Stimulated activated CD4-positive, alpha-beta T cell treated with anti-CD3 and anti-CD28 coated beads, TNF-alpha, amount 100 ng/mL, for 48 hours (primary cell): ENCODE results near the gene SLC43A2.
A peak's percentile ranks its signal among the peaks of the same experiment; 100 is the strongest.
"Not testable (repeated sequence)": the region's sequence is repeated elsewhere in the genome, so short reads cannot be mapped to it uniquely, and the experiment has no call there.

Experiments used
- DNase-seq, 3 donors: peaks; one replicate each; pipeline ENCODE4 v3.0.0-alpha.2; 2020; ENCODE audit warnings: low read depth in 3 of 3

SLC43A2 gene

GRCh38 chr17:1627982-1628855, at the start of gene SLC43A2:
Gene SLC43A2, minus strand, starts transcription at chr17:1628834. Its CDS starts 960 bp downstream, at chr17:1627874.
- DNase-seq: peak; percentile 47 to 75 (median 52)

GRCh38 chr17:1676401-1676800, 47.8 kb upstream of the SLC43A2 start:
- no peak for DNase-seq

GRCh38 chr17:1673041-1673785, 44.6 kb upstream of the SLC43A2 start:
- DNase-seq: no peak

DNA sequence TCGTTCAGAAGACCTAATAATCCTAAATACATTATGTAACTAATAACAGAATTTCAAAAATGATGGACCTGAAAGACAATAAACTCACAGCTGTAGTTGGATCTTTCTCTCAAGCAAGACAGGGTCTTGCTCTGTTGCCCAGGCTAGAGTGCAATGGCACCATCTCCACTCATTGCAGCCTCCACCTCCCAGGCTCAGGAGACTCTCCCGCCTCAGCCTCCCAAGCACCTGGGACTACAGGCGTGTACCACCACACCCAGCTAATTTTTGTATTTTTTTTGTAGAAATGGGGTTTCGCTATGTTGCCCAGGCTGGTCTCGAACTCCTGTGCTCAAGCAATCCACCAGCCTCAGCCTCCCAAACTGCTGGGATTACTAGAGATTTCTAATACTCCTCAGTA, 35.3 kb upstream of the SLC43A2 start:
- not testable (repeated sequence) for DNase-seq

DNA sequence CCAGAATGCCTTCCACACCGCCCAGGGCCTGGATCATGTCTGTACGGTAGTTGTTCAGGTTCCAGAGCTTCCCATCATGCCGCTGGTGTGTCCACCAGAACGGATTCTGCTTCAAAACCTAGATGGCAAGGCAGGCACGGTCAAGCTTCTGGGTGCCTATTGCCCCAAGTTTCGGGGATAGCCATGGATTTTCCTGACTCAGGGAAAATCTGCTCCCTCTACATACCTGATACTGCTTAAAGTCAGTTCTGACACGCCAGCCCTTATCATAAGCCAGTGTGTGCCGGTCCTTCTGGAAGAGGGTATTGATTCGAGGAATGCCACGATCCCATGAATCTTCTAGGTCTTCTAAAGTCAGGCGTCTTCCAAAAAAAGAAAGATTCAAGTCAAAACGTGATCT, 32.4 kb upstream of the SLC43A2 start:
- no peak for DNase-seq

- DNase-seq: no peak
Measured at GRCh38 chr17:1658100-1658499, 29.5 kb upstream of the SLC43A2 start.

GRCh38 chr17:1653735-1654134, 25.1 kb upstream of the SLC43A2 start:
- DNase-seq: no peak

- not testable (repeated sequence) for DNase-seq
Measured at GRCh38 chr17:1652794-1653193, 24.2 kb upstream of the SLC43A2 start.

- no peak for DNase-seq
Measured at GRCh38 chr17:1651559-1651844, 22.9 kb upstream of the SLC43A2 start.

- no peak for DNase-seq
Measured at GRCh38 chr17:1650731-1651558, 22.3 kb upstream of the SLC43A2 start.

GRCh38 chr17:1649844-1650501, 21.3 kb upstream of the SLC43A2 start, which contains the start of gene RILP:
Gene RILP, minus strand, starts transcription at chr17:1649866. Its CDS starts 62 bp downstream, at chr17:1649804.
- DNase-seq: peak in 1 of 3 donors; percentile 26

- peak; percentile 89 to 93 (median 90) for DNase-seq
Measured at GRCh38 chr17:1648963-1649843, 20.6 kb upstream of the SLC43A2 start.

DNA sequence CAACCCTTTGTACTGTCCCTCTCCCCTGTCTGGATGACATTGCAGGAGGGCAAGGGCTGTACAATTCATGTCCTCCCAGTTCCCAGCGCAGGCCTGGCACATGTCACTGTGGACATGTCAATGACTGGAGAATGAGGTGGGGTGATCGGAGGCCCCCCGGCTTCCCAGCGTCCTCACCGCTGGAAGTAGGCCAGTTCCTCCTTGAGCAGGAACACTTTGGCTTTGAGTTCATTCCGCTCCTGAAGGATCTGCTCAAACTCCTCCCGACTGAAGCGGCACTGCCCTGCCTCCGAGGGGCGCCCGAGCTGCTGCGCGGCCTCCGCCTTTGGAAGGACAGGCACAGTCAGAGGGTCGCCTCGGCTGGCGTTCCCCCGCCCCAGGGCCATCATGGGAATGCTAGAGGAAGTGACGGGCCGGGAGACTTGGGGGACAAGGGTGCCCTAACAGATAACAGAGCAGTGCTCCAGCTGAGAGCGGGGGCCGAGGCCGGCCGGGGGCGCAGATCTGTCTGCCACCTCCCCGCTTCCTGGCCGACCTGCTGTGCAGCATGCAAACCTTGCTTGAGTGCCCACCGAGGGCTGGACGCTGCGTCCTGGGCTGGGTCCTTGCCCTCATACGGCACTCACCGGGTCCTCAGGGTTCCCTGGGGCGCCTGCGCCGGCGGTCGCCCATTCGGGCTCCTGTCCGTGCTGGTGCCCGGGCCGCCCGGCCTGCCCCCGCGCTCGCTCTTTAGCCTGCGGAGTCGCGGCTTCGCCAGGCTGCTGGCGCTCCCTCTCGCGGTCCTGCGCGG, 19.7 kb upstream of the SLC43A2 start:
- no peak for DNase-seq

- no peak for DNase-seq
Measured at GRCh38 chr17:1647802-1648171, 19.2 kb upstream of the SLC43A2 start.

DNA sequence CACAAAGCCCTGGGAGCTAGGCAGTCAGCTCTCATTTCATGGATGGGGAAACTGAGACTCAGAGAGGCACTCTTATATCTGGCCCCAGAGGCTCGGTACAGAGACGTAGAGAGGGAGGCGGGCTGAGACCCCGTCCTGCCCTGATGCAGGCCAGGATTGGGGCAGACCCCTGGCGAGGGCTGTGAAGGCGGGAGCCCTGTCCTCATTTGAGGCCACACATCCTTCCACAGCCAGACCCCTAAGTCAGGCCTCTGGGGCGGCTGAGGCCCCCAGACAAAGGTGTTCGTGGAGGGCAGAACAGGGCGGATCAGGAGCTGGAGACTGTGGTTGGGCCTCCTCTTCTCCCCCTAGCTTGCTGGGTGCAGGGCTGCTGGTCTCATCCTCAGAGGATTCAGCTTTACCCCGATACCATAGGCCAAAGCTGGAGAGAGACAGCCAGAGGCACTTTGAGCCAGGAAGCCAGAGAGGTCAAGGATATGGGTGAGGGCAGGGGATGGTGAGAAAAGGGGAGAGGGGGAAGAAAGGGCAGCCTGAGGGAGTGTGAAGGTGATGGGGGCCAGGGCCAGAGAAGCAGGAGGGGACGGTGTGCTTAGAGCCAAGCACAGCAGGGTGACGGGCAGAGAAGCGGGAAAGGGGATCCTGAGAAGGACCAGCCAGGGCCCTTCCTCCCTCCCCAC, 17.7 kb upstream of the SLC43A2 start:
- no peak for DNase-seq

DNA sequence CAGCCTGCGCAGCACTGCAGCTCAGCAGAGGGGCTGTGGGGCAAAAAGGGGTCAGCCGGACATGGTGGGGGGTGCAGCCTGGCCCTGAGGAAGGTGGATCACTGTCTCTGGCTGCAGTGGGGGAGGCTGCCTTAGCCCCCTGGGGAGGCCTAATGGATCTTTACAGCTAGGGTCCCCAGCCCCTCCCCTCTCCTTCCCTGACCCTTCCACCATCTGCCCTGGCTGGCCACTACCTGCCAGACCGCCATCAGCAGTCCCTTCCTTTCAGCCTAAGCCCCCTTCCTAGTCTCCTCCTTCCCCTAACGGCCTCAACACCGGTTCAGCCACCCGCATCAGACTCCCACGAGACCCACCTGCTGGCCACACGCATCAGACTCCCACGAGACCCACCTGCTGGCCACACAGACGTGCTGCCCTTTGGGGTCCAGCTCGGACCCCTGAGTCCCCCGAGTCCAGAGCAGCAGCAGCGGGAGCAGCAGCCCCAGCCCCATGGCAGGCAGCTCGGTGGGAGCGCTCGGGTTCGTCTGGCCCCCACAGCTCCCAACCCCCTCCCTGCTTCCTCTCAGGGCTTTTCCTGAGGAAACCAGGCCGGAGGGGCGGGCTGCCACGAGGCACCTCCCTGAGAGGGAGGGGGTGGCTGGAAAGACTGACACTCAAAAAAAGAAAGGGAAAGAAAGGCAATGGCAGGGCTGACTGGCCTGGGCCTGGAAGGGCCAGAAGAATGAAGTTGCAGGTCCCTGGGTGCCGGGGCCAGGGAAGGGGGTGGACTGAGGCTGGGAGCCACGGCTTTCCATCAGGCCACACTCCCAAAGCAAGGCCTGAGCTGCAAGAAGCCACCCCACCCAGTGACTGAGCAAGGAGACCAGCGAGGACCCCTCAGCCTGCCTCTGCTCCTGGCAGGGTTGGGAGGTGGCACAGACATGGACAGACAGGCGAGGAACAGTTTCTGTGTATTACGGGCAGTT, 16.9 kb upstream of the SLC43A2 start, which contains the start of gene SCARF1:
Gene SCARF1, minus strand, starts transcription at position 526 of the 965 bp plus-strand sequence. Its CDS starts 35 bp downstream, at position 491.
- DNase-seq: no peak

DNA sequence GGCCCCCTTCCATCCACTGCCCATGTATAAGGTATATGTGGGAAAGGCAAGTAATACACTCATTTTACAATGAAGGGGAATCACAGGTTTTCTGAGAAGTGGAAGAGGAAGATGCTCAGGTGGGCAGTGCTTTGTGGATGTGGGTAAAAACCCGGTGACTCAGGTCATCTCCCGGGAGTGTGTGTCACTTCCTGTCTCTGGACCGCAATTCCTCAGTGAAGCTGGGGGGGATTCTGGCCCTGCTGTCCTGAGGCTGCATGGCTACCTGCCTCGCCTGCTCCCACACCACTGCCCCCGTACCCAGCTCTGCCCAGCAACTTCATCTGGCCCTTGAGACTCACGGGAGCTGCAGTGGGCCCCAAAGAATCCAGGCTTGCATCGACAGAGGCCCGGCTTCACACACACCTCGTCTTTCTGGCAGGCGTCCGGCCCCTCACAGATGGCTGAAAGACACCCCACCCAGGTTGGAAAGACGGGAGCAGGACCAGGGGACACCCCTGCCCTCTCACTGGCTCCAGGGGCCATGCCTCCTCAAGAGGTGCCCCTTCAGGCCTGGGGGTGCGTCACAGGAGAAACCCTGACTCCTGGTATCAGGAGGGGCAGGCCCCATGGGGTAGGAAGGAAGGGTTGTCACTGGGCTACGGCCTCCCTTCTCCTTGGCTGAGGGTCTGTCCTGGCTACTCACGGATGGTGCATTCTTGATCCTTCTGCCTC, 16.0 kb upstream of the SLC43A2 start:
- peak in 1 of 3 donors; percentile 44 for DNase-seq
